Left lung (tissue), 10 donors: ENCODE measurements around the gene HAND1. TPM values are rescaled to one million over a fixed set of nuclear protein-coding genes. Genes with fewer than 3 reads are reported as not detected.

ENCODE experiments used
- ATAC-seq: fragments of 200-7000 bp; cut with Tn5 transposase; one replicate; pipeline ENCODE4 v1.9.1; 2020; ENCODE audit warnings: moderate library complexity
- DNase-seq, 4 donors: peaks; one replicate each; pipeline ENCODE4 v3.0.0-alpha.2; 2013 to 2020
- H3K27ac ChIP-seq, 2 donors: fragments of 200-600 bp; sonication (generic) in 1 of 2; one replicate each; pipeline versions ENCODE4 v1.5.0 to v1.8.0; 2020 to 2021
- H3K27me3 ChIP-seq, 2 donors: fragments of 200-600 bp; sonication (generic) in 1 of 2; one replicate each; pipeline versions ENCODE4 v1.5.0 to v1.8.0; 2020 to 2021
- H3K36me3 ChIP-seq, 2 donors: fragments of 200-600 bp; sonication (generic) in 1 of 2; one replicate each; pipeline versions ENCODE4 v1.5.0 to v1.8.0; 2020 to 2021
- H3K4me1 ChIP-seq, 2 donors: fragments of 200-600 bp; one replicate each; pipeline ENCODE4 v1.8.0; 2021
- H3K4me3 ChIP-seq, 2 donors: fragments of 200-600 bp; sonication (generic) in 1 of 2; one replicate each; pipeline versions ENCODE4 v1.5.0 to v1.8.0; 2020 to 2021; ENCODE audit warnings: mild to moderate bottlenecking in 1 of 2
- H3K9me3 ChIP-seq, 2 donors: fragments of 200-600 bp; sonication (generic) in 1 of 2; one replicate each; pipeline versions ENCODE4 v1.5.0 to v1.8.0; 2020 to 2021
- CTCF ChIP-seq, 2 donors: fragments of 200-600 bp; sonication (generic) in 1 of 2; IDR thresholded peaks; one replicate each; pipeline versions ENCODE4 v1.5.0 to v1.8.0; 2021; ENCODE audit warnings: antibody characterized with exemption in 2 of 2
- intact Hi-C, 2 donors: fragments of 100-400 bp; cut with DNase I; formaldehyde crosslinking; loops; one replicate each; pipeline versions ENCODE4 v1.11.2 to v1.14.2; 2022
- polyA plus RNA-seq, 6 donors: library from polyadenylated mRNA; unstranded; fragments of 120-200 nt; gene quantifications; one replicate each; pipeline ENCODE4 v1.2.1, GENCODE V29; 2013; ENCODE audit not compliant: insufficient read length in 6 of 6
- total RNA-seq, 2 donors: library from RNA; stranded (reverse); fragmentation: NEBNext Ultra II Directional; extraction: Animal tissue kit (Norgen Biotek cat#: 25700); gene quantifications; one replicate each; pipeline ENCODE4 v1.2.1, GENCODE V29; 2021
- donor health status: DM: no; HTN: yes; CAD: no.
- donor health status: DM: no; HTN: no; CAD: no.

Gene HAND1
- total and polyA plus RNA-seq, 8 donors = not detected

- no peak for TF ChIP-seq CTCF (IDR thresholded peaks at IDR 0.05)
- Histone ChIP-seq H3K4me3 (peak overlapping the region; percentile 91 to 99), H3K27ac (peak overlapping the region; percentile 78 to 90), H3K9me3 (no peaks in the 10 kb centered on the region), H3K4me1 (peaks cover 9 to 51% of the 10 kb centered on the region in 2 donors), H3K36me3 (peaks cover 0 to 31% of the 10 kb centered on the region in 2 donors), H3K27me3 (no peaks in the 10 kb centered on the region)
- intact Hi-C loops = no loop called here
- ATAC-seq = peak; percentile 26
- DNase-seq = peak in 2 of 4 donors; percentile 6 to 79
These were observed 33.2 kb downstream of the HAND1 start for GRCh38 chr5:154444556-154445421.

- Histone ChIP-seq H3K36me3 (peaks cover 0 to 47% of the 10 kb centered on the region in 2 donors), H3K27me3 (no peaks in the 10 kb centered on the region), H3K27ac (no peak overlapping the region), H3K9me3 (no peaks in the 10 kb centered on the region), H3K4me3 (no peak overlapping the region), H3K4me1 (peaks cover 9 to 31% of the 10 kb centered on the region in 2 donors)
- ATAC-seq (no peak), DNase-seq (no peak)
- intact Hi-C loops = no loop called here
- no peak for TF ChIP-seq CTCF (IDR thresholded peaks at IDR 0.05)
These were observed 35.2 kb downstream of the HAND1 start for GRCh38 chr5:154442801-154443200.

GRCh38 chr5:154440540-154440939, 37.5 kb downstream of the HAND1 start:
- H3K4me1 ChIP-seq = peaks cover 0 to 19% of the 10 kb centered on the region in 2 donors
- H3K4me3 ChIP-seq = no peak overlapping the region
- no peak for ATAC-seq
- no peak overlapping the region for H3K27ac ChIP-seq
- H3K27me3 ChIP-seq = no peaks in the 10 kb centered on the region
- DNase-seq = no peak
- no peak for TF ChIP-seq CTCF (IDR thresholded peaks at IDR 0.05)
- H3K36me3 ChIP-seq = peaks cover 0 to 69% of the 10 kb centered on the region in 2 donors
- intact Hi-C loops = no loop called here
- H3K9me3 ChIP-seq = no peaks in the 10 kb centered on the region

GRCh38 chr5:154437281-154437965, 40.6 kb downstream of the HAND1 start:
- H3K36me3 ChIP-seq = peaks cover 0 to 78% of the 10 kb centered on the region in 2 donors

More at GRCh38 chr5:154437281-154437965, 40.6 kb downstream of the HAND1 start:
- intact Hi-C loops = no loop called here
- Histone ChIP-seq H3K27ac (no peak overlapping the region), H3K27me3 (no peaks in the 10 kb centered on the region), H3K4me3 (no peak overlapping the region), H3K4me1 (no peaks in the 10 kb centered on the region), H3K9me3 (no peaks in the 10 kb centered on the region)
- ATAC-seq (no peak), DNase-seq (no peak)
- TF ChIP-seq CTCF (IDR thresholded peaks at IDR 0.05) = no peak
